GM21576 (cell line): ENCODE results near the gene USP47.
A peak's percentile ranks its signal among the peaks of the same experiment; 100 is the strongest.

Source experiments
- ATAC-seq: cut with Tn5 transposase; IDR thresholded peaks from one replicate; pipeline ENCODE4 v1.9.1; 2021; ENCODE audit warnings: mild to moderate bottlenecking, moderate library complexity; ENCODE audit not compliant: unreplicated experiment

Gene USP47

GRCh38 chr11:11963842-11964773, 122.3 kb downstream of the USP47 start:
- no peak for ATAC-seq

GRCh38 chr11:11964774-11965150, 123.0 kb downstream of the USP47 start:
- ATAC-seq, result no peak

- no peak for ATAC-seq
Observed at GRCh38 chr11:11965192-11965591, 123.4 kb downstream of the USP47 start.

- no peak for ATAC-seq
Observed at GRCh38 chr11:11965656-11966353, 124.0 kb downstream of the USP47 start.

GRCh38 chr11:11966354-11966741, 124.6 kb downstream of the USP47 start:
- no peak for ATAC-seq

- ATAC-seq, result peak; percentile 96
Observed at GRCh38 chr11:11966826-11967668, 125.3 kb downstream of the USP47 start.

- ATAC-seq, result no peak
Observed at GRCh38 chr11:11967669-11968510, 126.1 kb downstream of the USP47 start.

GRCh38 chr11:11968511-11969280, 126.9 kb downstream of the USP47 start:
- no peak for ATAC-seq

- ATAC-seq, result no peak
Observed at GRCh38 chr11:11969380-11970215, 127.8 kb downstream of the USP47 start.

- ATAC-seq, result no peak
Observed at GRCh38 chr11:11970556-11970955, 128.8 kb downstream of the USP47 start.

- no peak for ATAC-seq
Observed at GRCh38 chr11:11971906-11972547, 130.3 kb downstream of the USP47 start.

- ATAC-seq, result no peak
Observed at GRCh38 chr11:11972730-11973341, 131.1 kb downstream of the USP47 start.

GRCh38 chr11:11973361-11973800, 131.6 kb downstream of the USP47 start:
- ATAC-seq, result no peak

GRCh38 chr11:11973866-11974265, 132.1 kb downstream of the USP47 start:
- ATAC-seq, result no peak

- no peak for ATAC-seq
Observed at GRCh38 chr11:11975201-11976092, 133.7 kb downstream of the USP47 start.

- ATAC-seq, result no peak
Observed at GRCh38 chr11:11976481-11977127, 134.8 kb downstream of the USP47 start.
